HepG2 (cell line): ENCODE results near the gene SNRNP25. TPM values are rescaled to one million over a fixed set of nuclear protein-coding genes. Genes with fewer than 3 reads are reported as not detected.

Experiments
- BORCS8-MEF2B ChIP-seq: sonication (generic); formaldehyde crosslinking; IDR thresholded peaks from 2 replicates; pipeline ENCODE4 v1.8.0; 2022; ENCODE audit warnings: mild to moderate bottlenecking, missing genetic modification reagents
- ETV5 ChIP-seq: IDR thresholded peaks from 2 replicates; pipeline ENCODE4 v1.6.1; 2018; ENCODE audit warnings: missing biosample characterization, missing genetic modification reagents, inconsistent platforms, borderline replicate concordance
- HDAC1 ChIP-seq: sonication (generic); formaldehyde crosslinking; IDR thresholded peaks from 2 replicates; pipeline ENCODE4 v1.5.1; 2020; ENCODE audit warnings: mild to moderate bottlenecking, missing genetic modification reagents
- KAT8 ChIP-seq: IDR thresholded peaks from 2 replicates; pipeline ENCODE4 v1.6.1; 2016; ENCODE audit warnings: missing genetic modification reagents, missing compliant biosample characterization
- MED1 ChIP-seq: sonication (generic); formaldehyde crosslinking; IDR thresholded peaks from 2 replicates; pipeline ENCODE4 v1.4.0; 2020; ENCODE audit warnings: missing genetic modification reagents
- SOX13 ChIP-seq, 3 experiments: fragments of 450-650 bp in 1 of 3; sonication (generic) in 1 of 3; formaldehyde crosslinking in 1 of 3; IDR thresholded peaks in 2 of 3; conservative IDR thresholded peaks in 1 of 3; 2 replicates each; pipeline versions ENCODE4 v1.5.0 to v1.6.1; 2016 to 2020; ENCODE audit warnings: antibody characterized with exemption in 1 of 3, mild to moderate bottlenecking in 1 of 3, missing compliant biosample characterization in 1 of 3, missing genetic modification reagents in 1 of 3, moderate library complexity in 1 of 3
- ZBTB21 ChIP-seq: sonication (generic); formaldehyde crosslinking; IDR thresholded peaks from 2 replicates; pipeline ENCODE4 v1.4.0; 2020; ENCODE audit warnings: missing genetic modification reagents
- ZNF430 ChIP-seq: sonication (generic); formaldehyde crosslinking; IDR thresholded peaks from 2 replicates; pipeline ENCODE4 v1.9.0; 2021; ENCODE audit warnings: mild to moderate bottlenecking, missing genetic modification reagents
- polyA plus RNA-seq, 8 experiments: library from polyadenylated mRNA; depleted of rRNA in 3 of 8; stranded (reverse) in 7 of 8; unstranded in 1 of 8; fragments of >200 nt; fragmentation: Illumina TruSeq in 4 of 8; extraction: Trizol in 4 of 8; gene quantifications; 2 replicates each; pipeline versions ENCODE4 v1.2.1 to v1.2.3, GENCODE V29; 2011 to 2016; ENCODE audit warnings: low read depth in 4 of 8, missing spikeins in 1 of 8, mixed read lengths in 1 of 8; ENCODE audit not compliant: insufficient read depth in 1 of 8
- total RNA-seq, 5 experiments: library from RNA; depleted of rRNA; stranded (reverse); fragments of >200 nt; fragmentation: Illumina TruSeq; extraction: Trizol; gene quantifications; 2 replicates each; pipeline ENCODE4 v1.2.3, GENCODE V29; 2016; ENCODE audit warnings: low read depth in 1 of 5
- TF ChIP-seq, protein P1 (sequence below): sonication (generic); formaldehyde crosslinking; IDR thresholded peaks from 2 replicates; pipeline ENCODE4 v1.4.0; 2020; ENCODE audit warnings: mild to moderate bottlenecking, missing genetic modification reagents, borderline replicate concordance
- TF ChIP-seq, protein P2 (sequence below): sonication (generic); formaldehyde crosslinking; IDR thresholded peaks from 2 replicates; pipeline ENCODE4 v1.4.0; 2020; ENCODE audit warnings: missing genetic modification reagents
- TF ChIP-seq, protein P3 (sequence below): IDR thresholded peaks from 2 replicates; pipeline ENCODE4 v1.6.1; 2016; ENCODE audit warnings: mild to moderate bottlenecking
- TF ChIP-seq, protein P4 (sequence below): sonication (generic); formaldehyde crosslinking; IDR thresholded peaks from 2 replicates; pipeline ENCODE4 v1.8.0; 2022; ENCODE audit warnings: missing genetic modification reagents, low read depth, mild to moderate bottlenecking, borderline replicate concordance
- TF ChIP-seq, protein P5 (sequence below): IDR thresholded peaks from 2 replicates; pipeline ENCODE4 v1.6.1; 2012; ENCODE audit warnings: inconsistent platforms
- TF ChIP-seq, protein P6 (sequence below): sonication (generic); formaldehyde crosslinking; IDR thresholded peaks from 2 replicates; pipeline ENCODE4 v1.4.0; 2020; ENCODE audit warnings: missing genetic modification reagents, mild to moderate bottlenecking, borderline replicate concordance
- TF ChIP-seq, protein P7 (sequence below): sonication (generic); formaldehyde crosslinking; IDR thresholded peaks from 2 replicates; pipeline ENCODE4 v1.8.0; 2022; ENCODE audit warnings: missing genetic modification reagents, mild to moderate bottlenecking, borderline replicate concordance

Gene SNRNP25
- total and polyA plus RNA-seq, 2 of the 13 experiments (the other 11 are each of a cell fraction or from before 2014, with no cell fraction given), result 34.1 to 97.4 TPM

DNA sequence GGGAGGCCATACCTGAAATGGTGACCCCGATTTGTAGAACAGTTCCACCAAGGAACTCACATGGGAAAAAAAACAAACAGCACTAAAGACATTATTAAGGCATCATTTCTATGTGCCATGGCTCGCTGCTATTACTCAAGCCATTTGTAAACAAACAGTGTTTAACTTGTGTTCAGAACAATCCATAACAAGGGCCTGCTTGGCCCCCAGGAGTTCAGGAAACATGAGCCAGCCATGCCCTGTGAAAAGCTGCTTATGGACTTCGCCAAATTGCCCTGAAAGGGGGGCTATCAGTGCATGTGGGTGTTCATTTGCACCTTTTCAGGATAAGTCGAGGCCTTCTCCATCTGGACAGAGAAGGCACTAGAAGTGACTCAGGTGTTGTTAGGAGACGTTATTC lies 8.2 kb upstream of the SNRNP25 start (continued):
- TF ChIP-seq, protein P1, sequence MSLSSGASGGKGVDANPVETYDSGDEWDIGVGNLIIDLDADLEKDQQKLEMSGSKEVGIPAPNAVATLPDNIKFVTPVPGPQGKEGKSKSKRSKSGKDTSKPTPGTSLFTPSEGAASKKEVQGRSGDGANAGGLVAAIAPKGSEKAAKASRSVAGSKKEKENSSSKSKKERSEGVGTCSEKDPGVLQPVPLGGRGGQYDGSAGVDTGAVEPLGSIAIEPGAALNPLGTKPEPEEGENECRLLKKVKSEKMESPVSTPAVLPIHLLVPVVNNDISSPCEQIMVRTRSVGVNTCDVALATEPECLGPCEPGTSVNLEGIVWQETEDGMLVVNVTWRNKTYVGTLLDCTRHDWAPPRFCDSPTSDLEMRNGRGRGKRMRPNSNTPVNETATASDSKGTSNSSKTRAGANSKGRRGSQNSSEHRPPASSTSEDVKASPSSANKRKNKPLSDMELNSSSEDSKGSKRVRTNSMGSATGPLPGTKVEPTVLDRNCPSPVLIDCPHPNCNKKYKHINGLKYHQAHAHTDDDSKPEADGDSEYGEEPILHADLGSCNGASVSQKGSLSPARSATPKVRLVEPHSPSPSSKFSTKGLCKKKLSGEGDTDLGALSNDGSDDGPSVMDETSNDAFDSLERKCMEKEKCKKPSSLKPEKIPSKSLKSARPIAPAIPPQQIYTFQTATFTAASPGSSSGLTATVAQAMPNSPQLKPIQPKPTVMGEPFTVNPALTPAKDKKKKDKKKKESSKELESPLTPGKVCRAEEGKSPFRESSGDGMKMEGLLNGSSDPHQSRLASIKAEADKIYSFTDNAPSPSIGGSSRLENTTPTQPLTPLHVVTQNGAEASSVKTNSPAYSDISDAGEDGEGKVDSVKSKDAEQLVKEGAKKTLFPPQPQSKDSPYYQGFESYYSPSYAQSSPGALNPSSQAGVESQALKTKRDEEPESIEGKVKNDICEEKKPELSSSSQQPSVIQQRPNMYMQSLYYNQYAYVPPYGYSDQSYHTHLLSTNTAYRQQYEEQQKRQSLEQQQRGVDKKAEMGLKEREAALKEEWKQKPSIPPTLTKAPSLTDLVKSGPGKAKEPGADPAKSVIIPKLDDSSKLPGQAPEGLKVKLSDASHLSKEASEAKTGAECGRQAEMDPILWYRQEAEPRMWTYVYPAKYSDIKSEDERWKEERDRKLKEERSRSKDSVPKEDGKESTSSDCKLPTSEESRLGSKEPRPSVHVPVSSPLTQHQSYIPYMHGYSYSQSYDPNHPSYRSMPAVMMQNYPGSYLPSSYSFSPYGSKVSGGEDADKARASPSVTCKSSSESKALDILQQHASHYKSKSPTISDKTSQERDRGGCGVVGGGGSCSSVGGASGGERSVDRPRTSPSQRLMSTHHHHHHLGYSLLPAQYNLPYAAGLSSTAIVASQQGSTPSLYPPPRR (CRISPR knock-in tag), result peak; percentile 50; the same call in 1 of the 2 replicates
- TF ChIP-seq MED1 (CRISPR knock-in tag) (0 out of 2 replicates have a peak, but pooled peaks have one; percentile 29), BORCS8-MEF2B (no peak), HDAC1 (CRISPR knock-in tag) (peak; percentile 35; the same call in 1 of the 2 replicates), ZBTB21 (CRISPR knock-in tag) (no peak), ZNF430 (CRISPR knock-in tag) (0 out of 2 replicates have a peak, but pooled peaks have one; percentile 45), SOX13 (IDR thresholded peaks at IDR 0.05) (no peak), SOX13 (CRISPR knock-in tag; conservative IDR thresholded peaks at IDR 0.05 in 1 of 2, IDR thresholded peaks at IDR 0.05 in 1 of 2) (peak in 1 of 2 experiments; percentile 86; a peak in 2 of 4 replicates), KAT8 (CRISPR knock-in tag) (peak; percentile 45; the same call in 1 of the 2 replicates), ETV5 (CRISPR knock-in tag) (peak; percentile 32; the same call in 1 of the 2 replicates)
- TF ChIP-seq, protein P2, sequence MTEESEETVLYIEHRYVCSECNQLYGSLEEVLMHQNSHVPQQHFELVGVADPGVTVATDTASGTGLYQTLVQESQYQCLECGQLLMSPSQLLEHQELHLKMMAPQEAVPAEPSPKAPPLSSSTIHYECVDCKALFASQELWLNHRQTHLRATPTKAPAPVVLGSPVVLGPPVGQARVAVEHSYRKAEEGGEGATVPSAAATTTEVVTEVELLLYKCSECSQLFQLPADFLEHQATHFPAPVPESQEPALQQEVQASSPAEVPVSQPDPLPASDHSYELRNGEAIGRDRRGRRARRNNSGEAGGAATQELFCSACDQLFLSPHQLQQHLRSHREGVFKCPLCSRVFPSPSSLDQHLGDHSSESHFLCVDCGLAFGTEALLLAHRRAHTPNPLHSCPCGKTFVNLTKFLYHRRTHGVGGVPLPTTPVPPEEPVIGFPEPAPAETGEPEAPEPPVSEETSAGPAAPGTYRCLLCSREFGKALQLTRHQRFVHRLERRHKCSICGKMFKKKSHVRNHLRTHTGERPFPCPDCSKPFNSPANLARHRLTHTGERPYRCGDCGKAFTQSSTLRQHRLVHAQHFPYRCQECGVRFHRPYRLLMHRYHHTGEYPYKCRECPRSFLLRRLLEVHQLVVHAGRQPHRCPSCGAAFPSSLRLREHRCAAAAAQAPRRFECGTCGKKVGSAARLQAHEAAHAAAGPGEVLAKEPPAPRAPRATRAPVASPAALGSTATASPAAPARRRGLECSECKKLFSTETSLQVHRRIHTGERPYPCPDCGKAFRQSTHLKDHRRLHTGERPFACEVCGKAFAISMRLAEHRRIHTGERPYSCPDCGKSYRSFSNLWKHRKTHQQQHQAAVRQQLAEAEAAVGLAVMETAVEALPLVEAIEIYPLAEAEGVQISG (CRISPR knock-in tag), result 0 out of 2 replicates have a peak, but pooled peaks have one; percentile 17
- TF ChIP-seq, protein P3, sequence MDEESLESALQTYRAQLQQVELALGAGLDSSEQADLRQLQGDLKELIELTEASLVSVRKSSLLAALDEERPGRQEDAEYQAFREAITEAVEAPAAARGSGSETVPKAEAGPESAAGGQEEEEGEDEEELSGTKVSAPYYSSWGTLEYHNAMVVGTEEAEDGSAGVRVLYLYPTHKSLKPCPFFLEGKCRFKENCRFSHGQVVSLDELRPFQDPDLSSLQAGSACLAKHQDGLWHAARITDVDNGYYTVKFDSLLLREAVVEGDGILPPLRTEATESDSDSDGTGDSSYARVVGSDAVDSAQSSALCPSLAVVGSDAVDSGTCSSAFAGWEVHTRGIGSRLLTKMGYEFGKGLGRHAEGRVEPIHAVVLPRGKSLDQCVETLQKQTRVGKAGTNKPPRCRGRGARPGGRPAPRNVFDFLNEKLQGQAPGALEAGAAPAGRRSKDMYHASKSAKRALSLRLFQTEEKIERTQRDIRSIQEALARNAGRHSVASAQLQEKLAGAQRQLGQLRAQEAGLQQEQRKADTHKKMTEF (CRISPR knock-in tag), result peak; percentile 59
- TF ChIP-seq, protein P4, sequence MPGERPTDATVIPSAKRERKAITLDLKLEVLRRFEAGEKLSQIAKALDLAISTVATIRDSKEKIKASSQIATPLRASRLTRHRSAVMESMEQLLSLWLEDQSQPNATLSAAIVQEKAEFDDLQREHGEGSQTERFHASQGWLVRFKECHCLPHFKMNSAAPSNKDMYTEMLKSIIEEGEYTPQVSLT, result no peak
- TF ChIP-seq, protein P5, sequence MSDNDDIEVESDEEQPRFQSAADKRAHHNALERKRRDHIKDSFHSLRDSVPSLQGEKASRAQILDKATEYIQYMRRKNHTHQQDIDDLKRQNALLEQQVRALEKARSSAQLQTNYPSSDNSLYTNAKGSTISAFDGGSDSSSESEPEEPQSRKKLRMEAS, result peak; percentile 67; the same call in 1 of the 2 replicates
- TF ChIP-seq, protein P6, sequence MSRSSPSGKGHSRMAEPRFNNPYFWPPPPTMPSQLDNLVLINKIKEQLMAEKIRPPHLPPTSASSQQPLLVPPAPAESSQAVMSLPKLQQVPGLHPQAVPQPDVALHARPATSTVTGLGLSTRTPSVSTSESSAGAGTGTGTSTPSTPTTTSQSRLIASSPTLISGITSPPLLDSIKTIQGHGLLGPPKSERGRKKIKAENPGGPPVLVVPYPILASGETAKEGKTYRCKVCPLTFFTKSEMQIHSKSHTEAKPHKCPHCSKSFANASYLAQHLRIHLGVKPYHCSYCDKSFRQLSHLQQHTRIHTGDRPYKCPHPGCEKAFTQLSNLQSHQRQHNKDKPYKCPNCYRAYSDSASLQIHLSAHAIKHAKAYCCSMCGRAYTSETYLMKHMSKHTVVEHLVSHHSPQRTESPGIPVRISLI (CRISPR knock-in tag), result peak; percentile 33; the same call in 1 of the 2 replicates
- TF ChIP-seq, protein P7, sequence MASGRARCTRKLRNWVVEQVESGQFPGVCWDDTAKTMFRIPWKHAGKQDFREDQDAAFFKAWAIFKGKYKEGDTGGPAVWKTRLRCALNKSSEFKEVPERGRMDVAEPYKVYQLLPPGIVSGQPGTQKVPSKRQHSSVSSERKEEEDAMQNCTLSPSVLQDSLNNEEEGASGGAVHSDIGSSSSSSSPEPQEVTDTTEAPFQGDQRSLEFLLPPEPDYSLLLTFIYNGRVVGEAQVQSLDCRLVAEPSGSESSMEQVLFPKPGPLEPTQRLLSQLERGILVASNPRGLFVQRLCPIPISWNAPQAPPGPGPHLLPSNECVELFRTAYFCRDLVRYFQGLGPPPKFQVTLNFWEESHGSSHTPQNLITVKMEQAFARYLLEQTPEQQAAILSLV (CRISPR knock-in tag), result no peak
